Neural cell (in vitro differentiated cells): ENCODE measurements around the gene KCNQ2. TPM values are rescaled to one million over a fixed set of nuclear protein-coding genes. Genes with fewer than 3 reads are reported as not detected.

ENCODE experiments used
- H2AFZ ChIP-seq: fragments of 200-600, 300-800 bp; sonication (generic), shearing (Covaris generic); 2 replicates; pipeline ENCODE4 v1.6.0; 2014; ENCODE audit warnings: low read depth, mild to moderate bottlenecking, antibody characterized with exemption, low read length, moderate library complexity
- H3F3A ChIP-seq: fragments of 200-600 bp; shearing (Covaris generic); 2 replicates; pipeline ENCODE4 v1.6.1; 2016; ENCODE audit warnings: mild to moderate bottlenecking, moderate library complexity, mixed read lengths, antibody characterized with exemption, low read length; ENCODE audit not compliant: insufficient read depth, poor library complexity, severe bottlenecking
- H3K27ac ChIP-seq: fragments of 200-600, 300-800 bp; sonication (generic), shearing (Covaris generic); 2 replicates; pipeline ENCODE4 v1.5.1; 2014; ENCODE audit warnings: mild to moderate bottlenecking, low read length, moderate library complexity
- H3K27me3 ChIP-seq: fragments of 300-800, 200-600 bp; sonication (generic), shearing (Covaris generic); 2 replicates; pipeline ENCODE4 v1.6.0; 2014; ENCODE audit warnings: mild to moderate bottlenecking, low read depth, low read length, moderate library complexity; ENCODE audit not compliant: insufficient read depth
- H3K36me3 ChIP-seq: fragments of 300-800, 200-600 bp; sonication (generic), shearing (Covaris generic); 2 replicates; pipeline ENCODE4 v1.5.1; 2014; ENCODE audit warnings: mild to moderate bottlenecking, antibody characterized with exemption, low read length, moderate library complexity; ENCODE audit not compliant: insufficient read depth
- H3K4me2 ChIP-seq: fragments of 300-800, 200-600 bp; sonication (generic), shearing (Covaris generic); 2 replicates; pipeline ENCODE4 v1.6.0; 2014; ENCODE audit warnings: mild to moderate bottlenecking, low read length
- H3K4me3 ChIP-seq: fragments of 300-800, 200-600 bp; sonication (generic), shearing (Covaris generic); 2 replicates; pipeline ENCODE4 v1.5.1; 2014; ENCODE audit warnings: mild to moderate bottlenecking, low read length, moderate library complexity
- H3K79me2 ChIP-seq: fragments of 200-600 bp; shearing (Covaris generic); replicated peaks from 2 replicates; pipeline ENCODE4 v1.6.0; 2014; ENCODE audit warnings: mild to moderate bottlenecking, low read length, moderate library complexity; ENCODE audit not compliant: insufficient read depth
- H3K9ac ChIP-seq: fragments of 300-800, 200-600 bp; sonication (generic), shearing (Covaris generic); 2 replicates; pipeline ENCODE4 v1.6.1; 2016; ENCODE audit warnings: mild to moderate bottlenecking, low read length, mixed read lengths
- H3K9me2 ChIP-seq: fragments of 200-600 bp; shearing (Covaris generic); 2 replicates; pipeline ENCODE4 v1.6.1; 2016; ENCODE audit warnings: mild to moderate bottlenecking, low read length, mixed read lengths; ENCODE audit not compliant: insufficient read depth
- H3K9me3 ChIP-seq: fragments of 200-600, 300-800 bp; sonication (generic), shearing (Covaris generic); 2 replicates; pipeline ENCODE4 v1.6.1; 2016; ENCODE audit warnings: mild to moderate bottlenecking, mixed run types, low read length, moderate library complexity, mixed read lengths
- H4K20me1 ChIP-seq: fragments of 200-600 bp; shearing (Covaris generic); 2 replicates; pipeline ENCODE4 v1.6.1; 2016; ENCODE audit warnings: mild to moderate bottlenecking, mixed run types; ENCODE audit not compliant: insufficient read depth
- CTCF ChIP-seq: fragments of 450-650 bp; IDR thresholded peaks from 2 replicates; pipeline ENCODE4 v1.5.1; 2014; ENCODE audit warnings: antibody characterized with exemption, mild to moderate bottlenecking, moderate library complexity; ENCODE audit not compliant: poor library complexity, severe bottlenecking
- EP300 ChIP-seq: fragments of 450-650 bp; conservative IDR thresholded peaks from 2 replicates; pipeline ENCODE4 v1.6.1; 2014; ENCODE audit warnings: antibody characterized with exemption, mild to moderate bottlenecking, moderate library complexity; ENCODE audit not compliant: poor library complexity, severe bottlenecking
- EZH2 ChIP-seq: fragments of 200-600, 300-800 bp; shearing (Covaris generic), sonication (generic); IDR thresholded peaks from 2 replicates; pipeline ENCODE4 v1.6.1; 2014; ENCODE audit warnings: antibody characterized with exemption, low read length, borderline replicate concordance, mild to moderate bottlenecking; ENCODE audit not compliant: insufficient read depth, poor library complexity, severe bottlenecking
- MXI1 ChIP-seq: fragments of 450-650 bp; conservative IDR thresholded peaks from 2 replicates; pipeline ENCODE4 v1.6.1; 2014; ENCODE audit warnings: antibody characterized with exemption, mild to moderate bottlenecking; ENCODE audit not compliant: poor library complexity, severe bottlenecking
- POLR2AphosphoS5 ChIP-seq: IDR thresholded peaks from 2 replicates; pipeline ENCODE4 v1.6.1; 2012
- RAD21 ChIP-seq: fragments of 450-650 bp; conservative IDR thresholded peaks from 2 replicates; pipeline ENCODE4 v1.6.1; 2014; ENCODE audit warnings: antibody characterized with exemption, mild to moderate bottlenecking, moderate library complexity
- REST ChIP-seq: IDR thresholded peaks from 2 replicates; pipeline ENCODE4 v1.6.1; 2012; ENCODE audit warnings: borderline replicate concordance
- SMC3 ChIP-seq: fragments of 450-650 bp; conservative IDR thresholded peaks from 2 replicates; pipeline ENCODE4 v1.6.1; 2014; ENCODE audit warnings: antibody characterized with exemption, mild to moderate bottlenecking, moderate library complexity; ENCODE audit not compliant: poor library complexity
- TAF1 ChIP-seq: IDR thresholded peaks from 2 replicates; pipeline ENCODE4 v1.6.1; 2012; ENCODE audit warnings: low read depth
- polyA plus RNA-seq: library from polyadenylated mRNA; depleted of rRNA; stranded (reverse); fragments of >200 nt; gene quantifications from 2 replicates; pipeline ENCODE4 v1.2.3, GENCODE V29; 2014

KCNQ2 gene
- polyA plus RNA-seq, 1 donor from 2014 or later, result 84.7 TPM

GRCh38 chr20:63409834-63410435 is 62.5 kb downstream of the KCNQ2 start:
- H3K79me2 ChIP-seq, result no peaks in the 10 kb centered on the region
- H3K9ac ChIP-seq, result no peak overlapping the region
- H3K36me3 ChIP-seq, result no peaks in the 10 kb centered on the region
- TF ChIP-seq POLR2AphosphoS5 (no peak), CTCF (no peak), EZH2 (no peak), SMC3 (no peak), EP300 (no peak), REST (no peak), TAF1 (no peak), RAD21 (no peak), MXI1 (no peak)
- no peak overlapping the region for H3K4me3 ChIP-seq
- no peak overlapping the region for H3K27ac ChIP-seq
- no peaks in the 10 kb centered on the region for H4K20me1 ChIP-seq
- no peak overlapping the region for H3K4me2 ChIP-seq
- no peak overlapping the region for H2AFZ ChIP-seq
- H3K27me3 ChIP-seq, result no peaks in the 10 kb centered on the region
- no peaks in the 10 kb centered on the region for H3F3A ChIP-seq
- H3K9me3 ChIP-seq, result no peaks in the 10 kb centered on the region
- H3K9me2 ChIP-seq, result no peaks in the 10 kb centered on the region

GRCh38 chr20:63409066-63409833 is 63.2 kb downstream of the KCNQ2 start:
- Histone ChIP-seq H2AFZ (no peak overlapping the region), H3K36me3 (no peaks in the 10 kb centered on the region), H3K9ac (no peak overlapping the region), H3K4me2 (no peak overlapping the region), H4K20me1 (no peaks in the 10 kb centered on the region), H3K27me3 (no peaks in the 10 kb centered on the region), H3K9me3 (no peaks in the 10 kb centered on the region), H3F3A (no peaks in the 10 kb centered on the region), H3K27ac (no peak overlapping the region), H3K4me3 (no peak overlapping the region), H3K79me2 (no peaks in the 10 kb centered on the region), H3K9me2 (no peaks in the 10 kb centered on the region)
- TF ChIP-seq EZH2 (no peak), CTCF (no peak), REST (no peak), MXI1 (no peak), POLR2AphosphoS5 (no peak), TAF1 (no peak)
